ENCODE measurements around the gene FAM13C.

Gene FAM13C

DNA sequence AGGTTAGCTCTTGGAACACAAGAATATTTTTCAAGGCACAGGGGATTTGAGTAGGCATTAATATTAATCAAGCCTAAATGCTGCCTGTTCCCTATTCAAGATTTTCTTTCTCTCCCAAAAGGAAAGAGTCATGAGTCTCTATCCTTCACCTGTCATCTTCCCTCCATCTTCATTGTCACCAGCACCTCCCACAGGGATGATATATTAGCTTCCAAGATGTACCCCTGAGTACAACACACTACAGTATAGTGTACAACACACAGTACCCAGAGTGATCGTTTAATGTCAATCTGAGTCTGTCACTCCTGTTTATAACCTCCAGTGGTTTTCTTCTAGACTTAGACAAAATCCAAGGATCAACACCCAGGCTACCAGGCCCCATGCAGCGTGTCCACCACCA is 50.1 kb downstream of the FAM13C start:
- DNase-seq, result no peak

DNA sequence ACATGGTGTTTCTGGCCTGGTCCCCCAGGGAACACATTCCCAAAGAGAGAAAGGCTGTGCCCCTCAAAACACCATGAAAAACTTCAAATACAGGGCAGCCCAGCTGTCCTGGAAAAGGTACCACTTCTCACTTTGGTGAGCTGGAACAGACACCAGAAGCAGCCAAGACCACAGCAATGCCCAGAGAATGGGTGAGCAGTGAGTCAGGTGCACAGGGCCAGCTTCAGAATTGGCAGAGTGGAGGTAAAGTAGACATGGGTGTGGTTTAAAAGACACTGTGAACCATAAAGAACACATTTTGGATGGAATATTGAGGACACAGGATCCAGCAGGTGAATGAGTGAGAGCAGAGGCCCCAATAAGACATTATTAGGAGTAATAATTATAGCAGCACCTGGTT is 51.3 kb downstream of the FAM13C start:
- DNase-seq, result no peak

DNA sequence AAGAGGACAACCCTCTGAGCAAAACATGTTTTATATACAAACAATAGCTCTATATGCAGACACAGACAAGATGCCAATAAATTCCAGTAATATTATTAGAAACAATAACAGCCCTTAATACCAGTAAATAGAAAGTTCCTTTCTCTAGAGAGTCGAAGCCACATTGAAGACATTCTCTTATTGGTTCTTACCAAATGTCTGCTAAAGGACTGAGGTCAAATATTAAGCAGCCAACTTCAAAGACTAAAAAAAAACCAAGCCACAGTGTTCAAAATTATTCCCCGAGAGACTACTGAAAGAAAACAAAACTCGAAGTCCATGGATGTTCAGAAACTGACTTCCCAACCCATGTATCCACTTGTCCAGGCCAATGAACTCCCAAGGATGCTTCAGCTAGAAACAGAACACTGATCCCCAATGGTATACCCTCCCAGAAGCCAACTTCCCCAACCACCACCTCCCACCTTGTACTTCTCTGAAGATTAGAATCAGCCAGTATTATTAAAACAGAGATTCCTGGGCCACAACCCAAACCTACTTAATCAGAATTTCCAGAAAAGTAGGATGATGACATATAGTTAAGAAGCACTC is 51.9 kb downstream of the FAM13C start:
- DNase-seq, result no peak

DNA sequence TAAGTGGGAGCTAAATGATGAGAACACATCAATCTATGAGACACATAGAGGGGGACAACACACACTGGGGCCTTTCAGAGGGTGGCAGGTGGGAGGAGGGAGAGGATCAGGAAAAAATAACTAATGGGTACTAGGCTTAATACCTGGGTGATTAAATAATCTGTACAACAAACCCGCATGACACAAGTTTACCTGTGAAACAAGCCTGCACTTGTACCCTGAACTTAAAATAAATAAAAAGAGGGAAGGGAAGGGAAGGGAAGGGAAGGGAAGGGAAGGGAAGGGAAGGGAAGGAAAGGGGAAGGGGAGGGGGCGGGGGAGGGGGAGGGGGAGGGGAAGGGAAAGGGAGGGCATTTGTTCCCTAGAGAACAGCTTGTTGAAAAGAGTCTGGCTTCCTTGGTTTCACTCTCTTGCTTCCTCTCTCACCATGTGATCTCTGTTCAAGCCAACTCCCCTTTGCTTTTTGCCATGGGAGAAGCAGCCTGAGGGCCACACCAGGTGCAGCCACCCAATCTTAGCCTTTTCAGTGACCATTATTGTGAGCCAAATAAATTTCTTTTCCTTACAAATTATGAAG is 57.7 kb downstream of the FAM13C start:
- DNase-seq, result no peak

DNA sequence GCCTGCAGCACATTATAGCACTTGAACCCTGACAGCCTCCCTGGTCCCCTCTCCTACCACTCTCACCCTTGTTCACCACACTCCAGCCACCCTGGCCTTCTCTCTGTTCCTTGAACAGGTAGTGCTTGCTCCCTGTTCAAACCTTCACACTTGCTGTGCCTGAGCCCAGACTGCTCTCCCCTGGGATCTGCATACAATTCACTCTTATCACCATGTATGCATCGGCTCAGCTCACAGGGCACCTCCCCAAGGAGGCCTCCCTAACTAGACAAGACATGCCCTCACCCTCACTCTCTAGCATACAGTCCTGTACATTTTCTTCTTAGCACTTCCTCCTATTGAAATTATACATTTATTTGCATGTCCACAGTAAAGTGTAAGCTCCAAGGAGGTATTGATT is 59.3 kb downstream of the FAM13C start:
- no peak for DNase-seq

DNA sequence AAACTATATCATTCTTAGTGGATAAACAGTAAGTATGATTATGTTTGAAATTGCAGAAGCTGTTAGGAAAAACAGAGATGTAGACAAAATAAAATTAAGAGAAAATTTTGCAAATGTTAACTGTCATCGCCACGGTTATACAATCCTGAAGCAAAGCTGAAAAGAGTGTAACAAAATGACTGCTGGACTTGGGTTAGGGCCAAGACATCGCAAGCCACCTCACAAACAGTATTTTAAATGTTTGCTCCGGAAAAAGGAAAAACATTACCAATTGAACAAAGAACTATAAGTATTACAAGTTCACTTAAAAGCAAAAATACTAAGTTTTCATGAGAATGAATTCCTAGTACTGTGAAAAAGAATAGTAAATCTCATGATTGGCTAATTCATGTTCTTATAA is 60.0 kb downstream of the FAM13C start:
- no peak for DNase-seq

DNA sequence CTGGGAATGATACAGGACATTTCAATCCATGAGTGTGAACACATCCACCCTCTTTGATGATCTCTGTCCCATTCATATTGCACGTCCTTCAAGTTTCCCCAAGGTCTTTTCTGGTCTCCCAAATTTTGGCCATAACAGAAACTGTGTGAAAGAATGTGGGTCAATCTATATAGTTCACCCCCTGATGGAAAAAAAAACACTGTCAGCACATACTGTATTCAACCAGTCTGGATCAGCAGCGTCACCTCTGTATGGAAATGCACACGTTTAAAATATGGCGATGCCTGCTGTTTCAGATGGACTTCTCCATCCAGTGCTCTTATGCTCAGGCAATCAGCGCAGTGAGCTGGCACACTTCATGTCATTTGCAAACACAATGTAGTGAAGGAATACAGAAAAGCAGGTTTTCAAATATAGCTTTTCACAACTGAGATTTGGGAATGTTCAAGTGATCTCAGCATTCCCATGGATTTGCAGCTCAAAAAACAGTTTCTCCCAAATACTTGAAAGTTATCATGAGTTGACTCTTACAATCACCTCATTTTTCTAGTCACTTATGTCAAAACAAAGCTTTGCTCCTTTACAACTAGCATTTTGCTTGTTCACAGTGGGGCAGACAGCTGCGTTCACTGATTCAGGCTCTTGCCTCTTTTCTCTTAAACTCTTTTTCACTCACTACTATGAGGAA is 61.1 kb downstream of the FAM13C start:
- DNase-seq, result no peak

DNA sequence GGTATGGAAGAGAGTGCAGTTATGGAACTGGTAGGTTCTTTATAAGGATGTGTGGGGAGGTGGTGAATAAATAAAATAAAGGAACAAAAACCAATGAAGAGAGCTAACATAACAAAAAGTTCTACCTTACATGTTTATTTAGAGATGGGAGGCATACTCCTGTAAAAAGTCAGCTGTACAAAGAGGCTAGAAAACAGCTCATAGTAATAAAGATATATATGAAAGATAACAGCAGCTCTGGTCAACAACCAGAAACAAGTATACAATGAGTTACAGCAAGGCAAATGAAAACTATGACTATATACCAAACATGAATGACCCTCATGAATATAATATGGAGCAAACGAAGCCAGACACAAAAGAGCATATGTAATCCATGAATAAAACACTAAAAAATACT is 62.0 kb downstream of the FAM13C start:
- no peak for DNase-seq

DNA sequence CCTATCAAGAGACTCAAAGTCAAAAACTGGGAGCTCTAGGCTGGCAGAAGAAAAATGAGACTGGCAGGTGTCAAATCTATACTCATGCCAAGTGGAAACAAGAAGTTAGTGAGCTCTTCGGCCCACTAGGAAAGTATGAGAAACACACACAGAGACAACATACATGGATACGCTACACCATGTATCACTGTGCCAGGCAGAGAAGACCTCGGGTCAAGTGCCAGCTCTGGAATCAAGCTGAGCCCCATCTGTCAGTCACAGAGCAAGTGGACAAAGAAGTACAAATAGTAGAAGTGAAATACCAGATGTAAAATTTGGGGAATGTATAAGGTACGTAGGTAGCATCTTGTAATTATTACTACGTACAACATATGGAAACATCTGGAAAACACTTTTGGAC is 62.4 kb downstream of the FAM13C start:
- DNase-seq, result no peak

DNA sequence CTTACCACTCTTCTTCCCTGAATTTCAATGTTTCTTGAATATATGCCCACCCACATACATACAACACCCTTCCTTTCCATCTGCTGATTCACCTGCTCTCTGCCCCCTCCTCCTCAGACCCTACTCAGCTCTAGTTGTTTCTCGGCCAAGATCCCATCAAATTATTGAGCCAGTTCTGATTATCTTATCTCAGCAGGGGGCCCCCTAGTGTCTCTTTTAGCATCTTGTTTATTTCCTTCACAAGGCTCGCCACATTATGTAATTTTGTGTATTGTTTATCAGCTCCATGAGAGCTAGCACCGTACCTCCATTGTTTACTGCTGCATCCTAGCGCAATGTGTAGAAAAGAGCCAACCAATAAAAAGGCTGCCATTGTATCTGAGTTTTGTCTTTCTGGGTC is 71.9 kb downstream of the FAM13C start:
- DNase-seq, result no peak

DNA sequence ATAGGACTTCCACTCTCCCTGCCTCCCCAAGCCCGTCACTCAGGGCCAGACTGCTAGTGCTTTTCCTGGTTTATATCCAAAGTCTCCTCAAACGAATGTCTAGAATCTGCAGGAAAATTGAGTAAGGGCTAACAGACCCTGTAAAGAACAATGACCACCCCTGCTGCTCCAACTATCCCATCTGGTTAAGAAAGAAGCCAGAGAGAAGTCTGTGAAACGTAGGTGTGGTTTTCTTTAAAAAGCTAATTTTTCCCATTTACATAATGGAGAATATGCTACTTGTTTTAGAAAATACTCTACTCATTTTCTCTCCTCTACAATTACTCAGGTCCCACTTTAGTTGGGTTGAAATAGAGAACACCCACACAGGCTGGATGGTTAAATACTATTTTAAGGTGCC is 72.5 kb downstream of the FAM13C start:
- no peak for DNase-seq

DNA sequence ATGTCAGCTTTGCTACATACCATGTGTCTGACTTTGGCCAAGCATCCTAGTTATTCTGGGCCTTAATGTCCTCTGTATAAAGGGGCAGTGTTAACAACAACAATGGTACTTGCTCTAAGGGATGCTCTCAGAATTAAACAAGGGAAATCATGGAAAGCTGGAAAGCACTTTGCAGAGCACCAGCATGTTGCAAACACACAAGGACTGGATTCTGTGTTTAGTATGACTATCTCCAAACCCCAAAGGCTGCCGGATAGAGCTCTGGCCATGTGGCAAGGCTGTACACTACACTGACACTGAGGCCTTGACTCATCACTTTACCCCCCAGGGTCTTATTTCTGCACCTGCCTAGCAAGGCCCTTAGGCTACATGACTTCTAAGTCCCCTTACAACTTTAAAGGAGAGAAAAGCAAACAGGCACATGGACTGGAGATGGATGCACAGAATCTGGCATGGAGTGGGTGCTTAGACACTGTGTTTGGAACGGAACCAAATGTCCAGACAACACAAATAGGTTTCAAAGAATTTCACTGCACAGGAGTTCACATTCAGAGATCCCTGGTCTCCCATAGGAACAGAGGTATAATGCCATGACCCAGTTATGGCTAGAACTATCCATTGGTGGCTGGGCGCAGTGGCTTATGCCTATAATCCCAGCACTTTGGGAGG is 74.6 kb downstream of the FAM13C start:
- no peak for DNase-seq

DNA sequence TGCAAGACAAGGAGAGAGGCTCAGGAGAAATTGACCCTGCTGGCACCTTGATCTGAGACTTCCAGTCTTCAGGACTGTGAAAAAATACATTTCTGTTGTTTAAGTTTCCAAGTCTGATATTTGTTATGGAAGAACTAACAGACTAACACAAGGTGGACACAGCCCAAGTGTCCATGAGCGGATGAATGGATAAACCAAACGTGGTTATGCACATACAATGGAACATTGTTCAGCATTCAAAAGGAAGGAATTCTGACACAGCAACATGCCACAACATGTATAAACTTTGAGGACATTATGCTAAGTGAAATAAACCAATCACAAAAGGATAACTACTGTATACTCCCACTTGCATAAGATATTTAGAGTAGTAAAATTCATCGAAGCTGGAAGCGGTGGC is 76.5 kb downstream of the FAM13C start:
- DNase-seq, result no peak

DNA sequence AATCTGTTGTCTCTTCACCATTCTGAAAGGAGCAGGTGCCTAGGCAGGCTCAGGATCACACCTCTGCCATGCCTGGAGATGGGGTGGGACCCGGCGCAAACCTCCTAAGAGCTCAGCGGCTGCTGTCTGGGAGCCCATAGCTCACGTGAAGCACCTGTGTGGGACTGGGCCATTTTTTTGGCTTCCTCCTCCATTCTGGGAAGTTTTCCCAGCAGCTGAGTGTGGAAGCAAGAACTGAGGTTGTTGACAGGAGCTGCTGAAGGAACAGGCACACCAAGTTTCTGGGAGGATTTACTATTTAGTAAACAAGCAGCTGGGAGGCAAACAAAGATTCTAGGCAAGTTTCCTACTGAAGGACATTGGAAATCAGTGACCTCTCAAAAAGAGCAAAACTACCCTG is 77.3 kb downstream of the FAM13C start:
- DNase-seq, result no peak

DNA sequence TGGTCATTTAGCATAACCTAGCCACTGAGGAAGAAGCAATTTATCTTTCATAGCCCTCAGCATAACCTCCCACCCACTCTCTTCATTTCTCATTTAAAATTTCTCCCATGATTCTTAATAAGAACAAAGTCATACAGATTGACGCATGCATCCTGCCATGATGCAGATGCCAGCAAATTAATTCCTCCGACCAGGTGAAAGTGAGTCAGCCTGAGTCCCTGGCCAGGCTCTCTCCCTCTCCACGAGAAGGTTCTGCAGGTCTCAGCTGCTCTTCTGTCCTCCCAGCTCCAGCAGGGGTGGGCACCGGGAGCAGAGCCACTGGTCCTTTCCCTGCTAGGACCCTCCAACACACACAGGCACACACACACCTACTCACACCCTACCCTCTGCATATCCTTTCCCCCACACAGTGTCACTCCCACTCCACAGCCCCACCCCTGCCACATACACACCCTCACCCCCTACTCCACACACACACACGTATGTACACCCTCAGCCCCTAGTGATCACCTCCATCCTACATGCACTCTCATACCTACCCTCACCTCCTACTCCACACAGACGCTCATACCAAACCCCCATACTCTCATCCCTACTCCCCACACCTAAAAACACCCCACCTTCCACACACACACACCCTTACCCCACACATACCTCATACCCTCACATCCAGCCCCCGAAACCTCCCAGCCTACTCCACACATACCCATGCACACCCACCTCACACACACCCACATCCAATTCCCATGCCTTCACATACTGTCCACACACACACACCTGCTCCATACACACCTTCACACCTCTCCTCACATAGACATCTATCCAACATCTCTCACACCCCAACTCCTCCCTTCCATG is 78.0 kb downstream of the FAM13C start:
- DNase-seq, result no peak

DNA sequence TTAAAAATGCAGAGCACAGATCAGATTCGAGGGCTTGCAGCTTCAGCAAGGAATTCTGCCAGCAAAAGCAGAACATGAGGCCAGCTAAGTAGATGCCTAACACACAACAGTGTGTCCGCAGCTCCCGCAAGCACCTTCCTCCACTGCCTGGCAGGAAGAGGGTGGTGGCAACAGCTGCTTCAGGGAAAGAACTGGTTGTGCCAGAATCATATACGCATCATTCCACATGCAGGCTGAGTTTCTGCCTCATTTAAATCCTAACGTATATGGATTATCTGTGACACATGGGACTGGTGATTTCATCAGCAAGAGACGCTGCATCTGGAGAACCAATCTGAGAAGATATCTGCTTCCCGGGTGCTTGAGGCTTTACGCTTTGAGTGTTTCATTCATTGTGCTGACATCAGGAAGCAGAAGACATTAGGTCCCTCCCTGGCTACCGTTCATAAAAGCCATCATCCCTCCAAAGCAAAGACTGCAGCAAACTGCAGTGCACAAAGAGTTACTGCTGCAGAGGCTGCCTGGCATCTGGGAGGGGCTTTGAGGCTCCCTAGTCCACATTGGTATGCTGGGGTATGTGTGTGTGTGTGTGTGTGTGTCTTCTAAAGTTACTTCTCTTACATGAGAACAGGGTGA is 78.8 kb downstream of the FAM13C start:
- no peak for DNase-seq

DNA sequence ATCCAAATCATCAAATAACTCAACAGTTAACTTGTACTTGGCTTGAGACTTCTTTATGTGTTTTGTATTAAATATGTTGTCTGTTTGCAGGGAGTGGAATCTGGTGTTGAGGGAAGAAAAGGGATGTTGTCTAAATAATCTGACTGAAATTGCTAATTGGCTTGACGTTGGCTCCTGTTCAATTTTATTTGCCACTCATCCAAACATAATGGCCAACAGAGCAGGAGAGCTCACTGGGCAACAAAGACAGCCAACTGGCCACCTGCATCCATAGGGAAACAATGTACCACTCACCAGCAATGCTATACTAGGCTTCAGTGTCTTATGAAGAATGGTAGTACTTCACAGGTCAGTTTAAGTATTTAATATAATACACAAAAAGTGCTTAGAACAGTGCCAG is 80.5 kb downstream of the FAM13C start:
- no peak for DNase-seq

DNA sequence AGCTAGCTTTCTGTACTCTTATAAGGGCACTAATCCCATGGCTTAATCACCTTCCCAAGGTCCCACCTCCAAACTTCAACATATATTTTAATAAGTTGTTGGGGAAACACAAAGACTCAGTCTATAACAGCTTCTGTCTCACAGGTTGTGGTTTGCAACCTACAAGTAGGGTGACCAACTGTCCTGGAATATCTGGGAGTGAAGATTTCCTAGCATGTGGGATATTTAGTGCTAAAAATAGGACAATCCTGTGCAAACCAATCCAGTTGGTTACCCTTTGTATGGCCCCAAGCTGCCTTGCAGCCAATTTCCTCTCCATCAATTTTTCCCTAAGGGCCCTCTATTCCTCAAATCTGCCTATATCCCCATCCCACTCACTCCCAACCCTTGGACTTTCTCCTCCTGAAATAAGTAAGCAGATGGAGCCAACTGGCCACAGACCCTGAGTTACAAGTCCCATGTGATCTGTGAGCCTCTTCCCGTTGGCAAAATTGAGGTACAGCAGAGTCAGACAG is 82.3 kb downstream of the FAM13C start:
- no peak for DNase-seq

DNA sequence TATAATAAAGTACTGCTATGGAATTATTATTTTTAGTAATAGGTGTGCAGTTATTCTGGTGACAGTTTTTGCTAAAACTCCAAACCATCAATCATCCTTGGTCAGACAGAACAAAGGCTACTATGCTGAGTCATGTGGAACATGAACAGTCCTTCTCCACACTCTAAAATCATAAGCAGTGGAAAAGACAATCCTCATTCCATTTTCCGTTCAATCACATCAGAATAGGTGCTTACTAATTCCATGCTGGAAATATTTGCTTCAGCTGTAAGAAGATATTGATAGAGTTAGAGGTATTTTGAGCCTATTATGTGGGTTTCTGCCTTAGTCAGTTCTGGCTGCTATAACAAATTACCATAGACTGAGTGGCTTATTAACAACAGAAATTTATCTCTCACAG is 82.9 kb downstream of the FAM13C start:
- DNase-seq, result no peak

DNA sequence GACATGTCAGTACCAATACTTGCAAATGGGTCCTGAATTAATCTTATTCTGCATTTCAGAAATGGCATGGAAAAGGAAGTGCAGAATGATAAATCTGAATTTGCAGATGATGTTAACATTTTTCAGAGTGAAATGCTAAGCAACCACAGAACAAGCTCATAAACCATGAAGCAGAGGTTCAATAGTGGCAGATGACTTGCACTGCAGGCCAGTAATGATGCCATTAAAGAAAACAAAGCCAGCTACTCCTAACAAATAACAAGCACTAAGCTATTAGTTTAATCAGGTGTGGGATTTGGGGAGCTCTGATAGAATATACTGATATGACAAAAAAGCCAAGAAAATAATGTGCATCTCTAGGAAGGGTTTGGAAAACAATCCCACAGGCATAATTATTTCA is 85.4 kb downstream of the FAM13C start:
- DNase-seq, result no peak

DNA sequence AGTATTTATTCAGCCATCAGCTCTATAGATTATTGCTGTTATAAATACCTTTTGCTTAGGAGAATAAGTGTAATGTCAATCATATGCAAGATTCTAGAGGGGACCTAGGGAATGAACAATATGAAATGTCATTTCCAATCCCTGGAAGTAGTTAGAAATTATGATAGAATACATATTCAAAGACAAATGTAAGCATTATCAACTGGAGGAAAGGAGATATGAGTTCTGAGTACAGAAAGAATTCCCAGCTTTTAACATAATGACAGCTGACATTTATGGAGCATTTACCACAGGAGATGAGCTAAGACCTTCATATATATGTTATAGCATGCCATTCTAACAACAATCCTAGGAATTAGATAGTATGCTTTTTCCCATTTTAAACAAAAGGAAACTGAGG is 86.2 kb downstream of the FAM13C start:
- DNase-seq, result no peak

DNA sequence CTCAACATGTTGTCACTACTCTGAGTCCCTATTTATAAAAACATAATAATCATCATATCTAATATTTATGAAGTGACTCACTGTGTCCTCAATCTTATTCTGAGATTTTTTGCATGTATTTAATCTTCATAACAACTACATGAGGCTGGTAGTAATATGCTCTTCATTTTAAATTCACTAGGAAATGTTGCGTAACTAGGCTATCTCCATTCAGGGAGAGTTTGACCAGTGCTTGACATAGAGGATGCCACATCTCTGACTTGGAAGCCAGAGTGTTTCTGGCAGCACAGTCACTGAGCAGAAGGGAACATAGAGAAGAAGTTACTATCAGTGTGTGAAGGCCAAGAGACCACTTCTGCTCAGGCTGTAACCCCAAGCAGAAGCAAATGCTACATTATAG is 88.9 kb downstream of the FAM13C start:
- no peak for DNase-seq
